C4-2B (cell line): ENCODE data around the gene DDX54.

Experiments used
- ZFX ChIP-seq: fragments of 450-650 bp; IDR thresholded peaks from 2 replicates; pipeline ENCODE4 v1.6.1; 2017
- TF ChIP-seq, protein P1 (sequence below): fragments of 450-650 bp; conservative IDR thresholded peaks from 2 replicates; pipeline ENCODE4 v1.5.1; 2017; ENCODE audit warnings: mild to moderate bottlenecking

DNA sequence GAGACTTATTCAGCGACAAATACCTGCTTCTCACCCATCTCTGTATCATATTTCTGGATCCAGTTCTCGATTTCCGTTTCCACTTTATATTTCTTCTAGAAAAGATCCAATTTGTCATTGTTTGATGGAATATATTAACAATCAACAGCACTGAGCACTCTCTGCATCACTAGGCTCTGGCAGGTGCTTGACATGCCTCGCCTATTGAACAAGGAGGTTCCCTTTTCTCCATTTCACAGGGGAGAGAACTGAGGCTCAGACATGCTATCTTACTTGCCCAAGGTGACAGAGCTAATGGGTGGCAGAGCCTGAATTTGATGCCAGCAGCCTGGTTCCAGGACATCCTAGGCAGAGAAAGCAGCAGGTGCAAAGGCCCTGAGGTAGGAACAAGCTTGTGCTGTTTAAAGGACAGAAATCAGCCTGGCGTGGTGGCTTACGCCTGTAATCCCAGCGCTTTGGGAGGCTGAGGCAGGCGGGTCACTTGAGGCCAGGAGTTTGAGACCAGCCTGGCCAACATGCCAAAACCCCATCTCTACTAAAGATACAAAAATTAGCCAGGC is 12.3 kb upstream of the DDX54 start:
- TF ChIP-seq, protein P1, sequence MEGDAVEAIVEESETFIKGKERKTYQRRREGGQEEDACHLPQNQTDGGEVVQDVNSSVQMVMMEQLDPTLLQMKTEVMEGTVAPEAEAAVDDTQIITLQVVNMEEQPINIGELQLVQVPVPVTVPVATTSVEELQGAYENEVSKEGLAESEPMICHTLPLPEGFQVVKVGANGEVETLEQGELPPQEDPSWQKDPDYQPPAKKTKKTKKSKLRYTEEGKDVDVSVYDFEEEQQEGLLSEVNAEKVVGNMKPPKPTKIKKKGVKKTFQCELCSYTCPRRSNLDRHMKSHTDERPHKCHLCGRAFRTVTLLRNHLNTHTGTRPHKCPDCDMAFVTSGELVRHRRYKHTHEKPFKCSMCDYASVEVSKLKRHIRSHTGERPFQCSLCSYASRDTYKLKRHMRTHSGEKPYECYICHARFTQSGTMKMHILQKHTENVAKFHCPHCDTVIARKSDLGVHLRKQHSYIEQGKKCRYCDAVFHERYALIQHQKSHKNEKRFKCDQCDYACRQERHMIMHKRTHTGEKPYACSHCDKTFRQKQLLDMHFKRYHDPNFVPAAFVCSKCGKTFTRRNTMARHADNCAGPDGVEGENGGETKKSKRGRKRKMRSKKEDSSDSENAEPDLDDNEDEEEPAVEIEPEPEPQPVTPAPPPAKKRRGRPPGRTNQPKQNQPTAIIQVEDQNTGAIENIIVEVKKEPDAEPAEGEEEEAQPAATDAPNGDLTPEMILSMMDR: no peak
- no peak for TF ChIP-seq ZFX
